Trophoblast cell (in vitro differentiated cells and primary cell): ENCODE measurements around the gene RD3L.

Experiments used
- DNase-seq, 2 donors: peaks; one replicate each; pipeline ENCODE4 v3.0.0-alpha.2; 2016
- H2AFZ ChIP-seq: 2 replicates; pipeline ENCODE4 v1.6.1; 2013; ENCODE audit warnings: low read length, moderate library complexity, mild to moderate bottlenecking; ENCODE audit not compliant: insufficient read depth, poor library complexity
- H2AK5ac ChIP-seq: 2 replicates; pipeline ENCODE4 v1.6.1; 2013; ENCODE audit warnings: mild to moderate bottlenecking, low read length
- H2BK120ac ChIP-seq: 2 replicates; pipeline ENCODE4 v1.6.1; 2013; ENCODE audit warnings: low read length, mild to moderate bottlenecking, moderate library complexity; ENCODE audit not compliant: insufficient read depth, poor library complexity
- H2BK12ac ChIP-seq: 2 replicates; pipeline ENCODE4 v1.6.1; 2013; ENCODE audit warnings: mild to moderate bottlenecking, low read length, moderate library complexity
- H2BK5ac ChIP-seq: 2 replicates; pipeline ENCODE4 v1.6.1; 2013; ENCODE audit warnings: low read length, low read depth, moderate library complexity, mild to moderate bottlenecking; ENCODE audit not compliant: poor library complexity
- H3K14ac ChIP-seq: 2 replicates; pipeline ENCODE4 v1.6.1; 2013; ENCODE audit warnings: mild to moderate bottlenecking, low read length
- H3K18ac ChIP-seq: 2 replicates; pipeline ENCODE4 v1.6.1; 2013; ENCODE audit warnings: mild to moderate bottlenecking, low read length
- H3K23ac ChIP-seq: 2 replicates; pipeline ENCODE4 v1.6.1; 2013; ENCODE audit warnings: low read length
- H3K27ac ChIP-seq: 2 replicates; pipeline ENCODE4 v1.5.1; 2013; ENCODE audit warnings: low read depth, mild to moderate bottlenecking, inconsistent platforms, low read length, moderate library complexity
- H3K27me3 ChIP-seq: 2 replicates; pipeline ENCODE4 v1.6.1; 2013; ENCODE audit warnings: inconsistent platforms, mild to moderate bottlenecking, low read length, moderate library complexity; ENCODE audit not compliant: insufficient read depth
- H3K36me3 ChIP-seq, 2 experiments: 1 replicate in 1 of 2; 2 replicates in 1 of 2; pipeline ENCODE4 v1.6.1; 2013; ENCODE audit warnings: low read length in 2 of 2, mild to moderate bottlenecking in 2 of 2, moderate library complexity in 1 of 2; ENCODE audit not compliant: insufficient read depth in 2 of 2, control insufficient read depth in 1 of 2
- H3K4ac ChIP-seq: 2 replicates; pipeline ENCODE4 v1.6.1; 2013; ENCODE audit warnings: low read depth, mild to moderate bottlenecking, low read length, moderate library complexity
- H3K4me1 ChIP-seq, 2 experiments: 1 replicate in 1 of 2; 2 replicates in 1 of 2; pipeline ENCODE4 v1.6.1; 2013; ENCODE audit warnings: low read length in 2 of 2, mild to moderate bottlenecking in 2 of 2, moderate library complexity in 1 of 2; ENCODE audit not compliant: insufficient read depth in 2 of 2, control insufficient read depth in 1 of 2
- H3K4me2 ChIP-seq: 2 replicates; pipeline ENCODE4 v1.6.1; 2013; ENCODE audit warnings: inconsistent platforms, mild to moderate bottlenecking, low read length, moderate library complexity
- H3K4me3 ChIP-seq: 2 replicates; pipeline ENCODE4 v1.5.1; 2013; ENCODE audit warnings: mild to moderate bottlenecking, low read depth, low read length, inconsistent platforms
- H3K79me1 ChIP-seq: one replicate; pipeline ENCODE4 v1.6.1; 2013; ENCODE audit warnings: low read length
- H3K79me2 ChIP-seq: 2 replicates; pipeline ENCODE4 v1.6.1; 2013; ENCODE audit warnings: low read length, mild to moderate bottlenecking; ENCODE audit not compliant: control insufficient read depth, insufficient read depth, poor library complexity
- H3K9ac ChIP-seq: 2 replicates; pipeline ENCODE4 v1.6.1; 2013; ENCODE audit warnings: mild to moderate bottlenecking, low read length
- H3K9me3 ChIP-seq: 2 replicates; pipeline ENCODE4 v1.6.1; 2013; ENCODE audit warnings: low read depth, mild to moderate bottlenecking, control low read depth, inconsistent platforms, low read length; ENCODE audit not compliant: insufficient read depth
- H4K12ac ChIP-seq: 2 replicates; pipeline ENCODE4 v1.6.1; 2013; ENCODE audit warnings: low read depth, mild to moderate bottlenecking, low read length, moderate library complexity
- H4K8ac ChIP-seq: 2 replicates; pipeline ENCODE4 v1.6.1; 2013; ENCODE audit warnings: low read depth, mild to moderate bottlenecking, low read length, moderate library complexity
- H4K91ac ChIP-seq: one replicate; pipeline ENCODE4 v1.6.1; 2013; ENCODE audit warnings: low read depth, mild to moderate bottlenecking, low read length, moderate library complexity
- WGBS: extraction: QIAGEN DNeasy Blood & Tissue Kit; methylation state at CpG from one replicate; pipeline ENCODE4 v1.1.7; 2013; ENCODE audit warnings: missing lambda C conversion rate; ENCODE audit not compliant: insufficient read length, insufficient coverage; ENCODE audit errors: extremely low coverage; 5-methylcytosine and 5-hydroxymethylcytosine counted together

The RD3L gene

DNA sequence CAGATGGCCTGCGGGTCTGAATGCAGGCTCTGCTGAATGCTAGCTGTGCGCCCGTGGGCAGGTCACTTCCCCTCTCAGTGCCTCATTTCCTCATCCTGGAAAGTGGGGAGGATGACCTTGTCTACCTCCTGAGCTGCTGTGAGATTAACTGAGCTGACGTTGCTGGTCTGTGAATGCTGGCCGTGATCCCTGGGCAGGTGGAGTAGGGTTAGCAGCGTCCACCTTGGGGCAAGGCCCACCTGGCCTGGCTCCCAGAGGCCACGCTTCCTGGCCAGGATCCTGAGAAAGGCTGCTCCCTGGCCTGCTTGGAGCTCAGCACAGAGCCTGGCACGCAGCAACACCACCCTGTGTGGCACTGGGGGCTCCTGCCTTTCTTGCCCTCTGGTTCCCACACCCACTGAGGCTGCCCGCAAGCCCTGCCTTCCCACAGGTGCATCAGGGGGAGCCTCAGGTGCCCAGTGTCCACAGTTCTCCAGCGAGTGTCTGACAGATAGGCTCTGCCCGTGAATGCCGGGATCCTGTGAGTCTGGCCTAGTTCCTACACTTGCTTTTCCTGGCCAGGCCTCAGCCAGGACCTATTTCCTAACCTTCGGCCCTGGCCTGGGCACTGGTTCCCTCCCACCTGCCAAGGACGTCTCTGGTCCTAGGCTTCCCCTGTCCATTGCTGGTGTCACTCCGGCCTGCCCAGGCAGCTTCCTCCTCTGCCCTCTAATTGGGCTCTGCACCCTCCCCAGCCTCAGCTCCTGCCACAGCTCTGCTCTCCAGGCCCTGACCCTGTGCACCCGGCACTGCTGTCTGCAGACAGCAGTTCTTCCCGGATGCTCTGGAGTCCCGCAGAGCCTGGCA, 51.3 kb downstream of the RD3L start:
- H3K27ac ChIP-seq, result no peak overlapping the region
- no peak overlapping the region for H2BK12ac ChIP-seq
- no peak overlapping the region for H2AK5ac ChIP-seq
- no peak overlapping the region for H4K12ac ChIP-seq
- WGBS, result no CpG with 5 or more reads among the region's 18 CpGs
- peaks cover under 1% of the 10 kb centered on the region for H3K9me3 ChIP-seq
- H2BK5ac ChIP-seq, result no peak overlapping the region
- no peak overlapping the region for H2BK120ac ChIP-seq
- H3K18ac ChIP-seq, result no peak overlapping the region
- H3K14ac ChIP-seq, result no peak overlapping the region
- no peak overlapping the region for H3K4ac ChIP-seq
- no peak overlapping the region for H3K23ac ChIP-seq
- no peak overlapping the region for H3K4me2 ChIP-seq
- no peak overlapping the region for H4K91ac ChIP-seq
- H3K4me3 ChIP-seq, result no peak overlapping the region
- H3K9ac ChIP-seq, result no peak overlapping the region
- H3K79me2 ChIP-seq, result no peaks in the 10 kb centered on the region
- H2AFZ ChIP-seq, result no peak overlapping the region
- DNase-seq, result no peak
- H3K27me3 ChIP-seq, result no peaks in the 10 kb centered on the region
- no peaks in the 10 kb centered on the region for H3K79me1 ChIP-seq
- H3K36me3 ChIP-seq, result no peaks in the 10 kb centered on the region
- peaks cover 0 to 7% of the 10 kb centered on the region in 2 experiments for H3K4me1 ChIP-seq
- H4K8ac ChIP-seq, result no peak overlapping the region
